Eye (tissue), 1 donor: ENCODE results near the gene FAF1.
A peak's percentile ranks its signal among the peaks of the same experiment; 100 is the strongest.
"Not testable (repeated sequence)": the region's sequence is repeated elsewhere in the genome, so short reads cannot be mapped to it uniquely, and the experiment has no call there.

Source experiments
- DNase-seq: peaks from one replicate; pipeline ENCODE4 v3.0.0-alpha.2; 2015

Gene FAF1

GRCh38 chr1:50901872-50902271 is 58.2 kb downstream of the FAF1 start:
- DNase-seq = no peak

GRCh38 chr1:50898773-50899172 is 61.3 kb downstream of the FAF1 start:
- no peak for DNase-seq

- DNase-seq = no peak
These were observed 65.7 kb downstream of the FAF1 start for GRCh38 chr1:50894340-50894739.

GRCh38 chr1:50893466-50893865 is 66.6 kb downstream of the FAF1 start:
- no peak for DNase-seq

GRCh38 chr1:50887555-50887954 is 72.5 kb downstream of the FAF1 start:
- not testable (repeated sequence) for DNase-seq

- no peak for DNase-seq
These were observed 79.7 kb downstream of the FAF1 start for GRCh38 chr1:50880373-50880772.

- no peak for DNase-seq
These were observed 80.9 kb downstream of the FAF1 start for GRCh38 chr1:50879137-50879536.

- no peak for DNase-seq
These were observed 81.6 kb downstream of the FAF1 start for GRCh38 chr1:50878434-50878833.

- DNase-seq = no peak
These were observed 82.4 kb downstream of the FAF1 start for GRCh38 chr1:50877641-50878040.

GRCh38 chr1:50873458-50874187 is 86.4 kb downstream of the FAF1 start:
- DNase-seq = peak; percentile 43

GRCh38 chr1:50864845-50865244 is 95.2 kb downstream of the FAF1 start:
- DNase-seq = not testable (repeated sequence)

- no peak for DNase-seq
These were observed 98.3 kb downstream of the FAF1 start for GRCh38 chr1:50861772-50862171.

- DNase-seq = no peak
These were observed 99.4 kb downstream of the FAF1 start for GRCh38 chr1:50860702-50861101.

GRCh38 chr1:50860256-50860655 is 99.8 kb downstream of the FAF1 start:
- DNase-seq = no peak

GRCh38 chr1:50859657-50860056 is 100.4 kb downstream of the FAF1 start:
- no peak for DNase-seq

GRCh38 chr1:50858761-50859160 is 101.3 kb downstream of the FAF1 start:
- DNase-seq = no peak

- no peak for DNase-seq
These were observed 102.4 kb downstream of the FAF1 start for GRCh38 chr1:50857702-50858101.

GRCh38 chr1:50853325-50853724 is 106.7 kb downstream of the FAF1 start:
- DNase-seq = no peak

GRCh38 chr1:50852889-50853288 is 107.2 kb downstream of the FAF1 start:
- DNase-seq = no peak

GRCh38 chr1:50851466-50851865 is 108.6 kb downstream of the FAF1 start:
- DNase-seq = no peak

- DNase-seq = no peak
These were observed 109.0 kb downstream of the FAF1 start for GRCh38 chr1:50851034-50851433.

- DNase-seq = no peak
These were observed 112.8 kb downstream of the FAF1 start for GRCh38 chr1:50847303-50847702.

- DNase-seq = no peak
These were observed 113.7 kb downstream of the FAF1 start for GRCh38 chr1:50846224-50846839.

GRCh38 chr1:50841791-50842387 is 118.2 kb downstream of the FAF1 start:
- no peak for DNase-seq
